Caco-2 (cell line): ENCODE measurements around the gene ARHGAP30. TPM values are rescaled to one million over a fixed set of nuclear protein-coding genes. Genes with fewer than 3 reads are reported as not detected.

ENCODE experiments used
- BruUV-seq: library from RNA; stranded (reverse); fragments of 400-500 nt; replicated peaks from 2 replicates; lab custom pipeline; 2021; lab: Mats Ljungman, UMichigan
- CTCF ChIA-PET: fragments of 300-600 bp; sonication (Branson Sonifier 250); formaldehyde crosslinking; loops from one replicate; lab custom pipeline; 2022; ENCODE audit warnings: antibody characterized with exemption; lab: Charles Lee
- POLR2A ChIA-PET: fragments of 300-600 bp; sonication (Branson Sonifier 250); formaldehyde crosslinking; loops from one replicate; lab custom pipeline; 2022; ENCODE audit warnings: antibody characterized with exemption; lab: Charles Lee
- DNase-seq, 2 experiments: peaks; one replicate each; pipeline versions ENCODE4 v3.0.0 to v3.0.0-alpha.2; 2020 to 2022
- H3K27me3 ChIP-seq: replicated peaks from 2 replicates; pipeline ENCODE4 v1.6.0; 2011; ENCODE audit warnings: low read length; ENCODE audit not compliant: control insufficient read depth, insufficient read depth
- H3K36me3 ChIP-seq: 2 replicates; pipeline ENCODE4 v1.5.1; 2011; ENCODE audit warnings: low read length; ENCODE audit not compliant: control insufficient read depth, insufficient read depth
- H3K4me1 ChIP-seq: fragments of 250-450 bp; sonication (Bioruptor Pico); 2 replicates; pipeline ENCODE4 v1.5.1; 2020; ENCODE audit warnings: mild to moderate bottlenecking
- H3K4me3 ChIP-seq: 2 replicates; pipeline ENCODE4 v1.5.1; 2011; ENCODE audit warnings: low read depth, mild to moderate bottlenecking, control low read depth, low read length
- H3K9me3 ChIP-seq: fragments of 250-450 bp; sonication (Bioruptor Pico); 2 replicates; pipeline ENCODE4 v1.5.1; 2020; ENCODE audit warnings: mild to moderate bottlenecking, moderate library complexity
- H3K27ac Mint-ChIP-seq: one replicate; pipeline ENCODE4 v1.8.0; 2022; ENCODE audit warnings: mixed read lengths; ENCODE audit not compliant: unreplicated experiment
- H3K27me3 Mint-ChIP-seq: one replicate; pipeline ENCODE4 v1.8.0; 2022; ENCODE audit warnings: mixed read lengths; ENCODE audit not compliant: insufficient read depth, unreplicated experiment
- H3K36me3 Mint-ChIP-seq: one replicate; pipeline ENCODE4 v1.8.0; 2022; ENCODE audit warnings: mild to moderate bottlenecking, mixed read lengths; ENCODE audit not compliant: insufficient read depth, unreplicated experiment
- H3K4me1 Mint-ChIP-seq: one replicate; pipeline ENCODE4 v1.8.0; 2022; ENCODE audit warnings: low read depth, mixed read lengths; ENCODE audit not compliant: unreplicated experiment
- H3K4me3 Mint-ChIP-seq: one replicate; pipeline ENCODE4 v1.8.0; 2022; ENCODE audit warnings: mild to moderate bottlenecking, moderate library complexity, mixed read lengths; ENCODE audit not compliant: unreplicated experiment
- H3K9me3 Mint-ChIP-seq: one replicate; pipeline ENCODE4 v1.8.0; 2022; ENCODE audit warnings: mixed read lengths; ENCODE audit not compliant: unreplicated experiment
- CTCF ChIP-seq, 2 experiments: fragments of 200-600 bp in 1 of 2; IDR thresholded peaks; 1 replicate in 1 of 2; 2 replicates in 1 of 2; pipeline versions ENCODE4 v1.5.1 to v1.8.0; 2011 to 2022; ENCODE audit warnings: antibody characterized with exemption in 1 of 2, control low read depth in 1 of 2, inconsistent platforms in 1 of 2, low read depth in 1 of 2, low read length in 1 of 2, mild to moderate bottlenecking in 1 of 2, moderate library complexity in 1 of 2; ENCODE audit not compliant: insufficient read depth in 1 of 2, severe bottlenecking in 1 of 2, unreplicated experiment in 1 of 2
- intact Hi-C: fragments of 100-400 bp; cut with micrococcal nuclease; formaldehyde crosslinking; loops from one replicate; pipeline ENCODE4 v1.10.0; 2022; ENCODE audit not compliant: unreplicated experiment
- total RNA-seq: library from RNA; stranded (reverse); gene quantifications from 2 replicates; pipeline ENCODE4 v1.2.3, GENCODE V29; 2022

Gene ARHGAP30
- total RNA-seq, 1 experiment from 2014 or later, result not detected

GRCh38 chr1:161076410-161076809, 6.7 kb upstream of the ARHGAP30 start:
- Mint-ChIP-seq H3K36me3 (peaks cover 4% of the 10 kb centered on the region), H3K27me3 (no peaks in the 10 kb centered on the region), H3K27ac (no peak overlapping the region), H3K4me3 (no peak overlapping the region), H3K9me3 (no peaks in the 10 kb centered on the region), H3K4me1 (peaks cover 18% of the 10 kb centered on the region)
- intact Hi-C loops, result no loop called here
- Histone ChIP-seq H3K27me3 (no peaks in the 10 kb centered on the region), H3K9me3 (no peaks in the 10 kb centered on the region), H3K36me3 (no peaks in the 10 kb centered on the region), H3K4me3 (no peak overlapping the region), H3K4me1 (peaks cover 10% of the 10 kb centered on the region; the same call in 1 of the 2 replicates)
- no TSS peak for BruUV-seq
- POLR2A ChIA-PET, result interaction anchor here (0.6 kb wide), 1 partner anchor 56 kb away, joined by 3 read pairs; the partner anchor contains the start of gene F11R
- CTCF ChIA-PET, result interaction anchor here (0.5 kb wide), 1 partner anchor 65 kb away, joined by 3 read pairs; no protein-coding TSS in a partner anchor
- TF ChIP-seq CTCF (IDR thresholded peaks at IDR 0.05; ENCODE audit: insufficient read depth in 1 of 2, low read depth in 1 of 2, low read length in 1 of 2, severe bottlenecking in 1 of 2, unreplicated experiment in 1 of 2), result no peak
- DNase-seq, result no peak

GRCh38 chr1:161074676-161075368, 5.1 kb upstream of the ARHGAP30 start:
- Mint-ChIP-seq H3K4me3 (no peak overlapping the region), H3K9me3 (no peaks in the 10 kb centered on the region), H3K36me3 (peaks cover 4% of the 10 kb centered on the region), H3K27me3 (no peaks in the 10 kb centered on the region), H3K4me1 (peaks cover 9% of the 10 kb centered on the region), H3K27ac (no peak overlapping the region)
- H3K27me3 ChIP-seq, result no peaks in the 10 kb centered on the region
- TF ChIP-seq CTCF (IDR thresholded peaks at IDR 0.05; ENCODE audit: insufficient read depth in 1 of 2, low read depth in 1 of 2, low read length in 1 of 2, severe bottlenecking in 1 of 2, unreplicated experiment in 1 of 2), result no peak
- no TSS peak for BruUV-seq
- no peaks in the 10 kb centered on the region for H3K9me3 ChIP-seq
- no peak for DNase-seq
- no peaks in the 10 kb centered on the region for H3K4me1 ChIP-seq
- H3K36me3 ChIP-seq, result no peaks in the 10 kb centered on the region
- intact Hi-C loops, result no loop called here
- POLR2A ChIA-PET, result no interaction called here
- CTCF ChIA-PET, result no interaction called here
- H3K4me3 ChIP-seq, result no peak overlapping the region

GRCh38 chr1:161073474-161074121, 3.9 kb upstream of the ARHGAP30 start:
- peaks cover 9% of the 10 kb centered on the region for H3K4me1 Mint-ChIP-seq
- H3K27me3 Mint-ChIP-seq, result no peaks in the 10 kb centered on the region
- intact Hi-C loops, result no loop called here
- Histone ChIP-seq H3K36me3 (no peaks in the 10 kb centered on the region), H3K4me3 (no peak overlapping the region), H3K27me3 (no peaks in the 10 kb centered on the region), H3K9me3 (no peaks in the 10 kb centered on the region), H3K4me1 (no peaks in the 10 kb centered on the region)
- peaks cover 4% of the 10 kb centered on the region for H3K36me3 Mint-ChIP-seq
- DNase-seq, result peak in 1 of 2 experiments; percentile 55
- POLR2A ChIA-PET, result no interaction called here
- BruUV-seq, result no TSS peak
- no peak overlapping the region for H3K27ac Mint-ChIP-seq
- CTCF ChIA-PET, result interaction anchor here (0.7 to 1.0 kb wide), 2 partner anchors 24 to 76 kb away, joined by 3 to 4 read pairs; partner anchors contain the start of gene KLHDC9
- peak in 1 of 2 experiments; percentile 7 for TF ChIP-seq CTCF (IDR thresholded peaks at IDR 0.05; ENCODE audit: insufficient read depth in 1 of 2, low read depth in 1 of 2, low read length in 1 of 2, severe bottlenecking in 1 of 2, unreplicated experiment in 1 of 2)
- no peak overlapping the region for H3K4me3 Mint-ChIP-seq
- H3K9me3 Mint-ChIP-seq, result no peaks in the 10 kb centered on the region
